OCI-LY1 (cell line): ENCODE measurements around the gene MAPK10.

Experiments used
- H2AFZ ChIP-seq: fragments of 200-600 bp; sonication (generic), shearing (Covaris generic); 2 replicates; pipeline ENCODE4 v1.6.0; 2014; ENCODE audit warnings: antibody characterized with exemption, mild to moderate bottlenecking, low read length
- H3F3A ChIP-seq: fragments of 200-600 bp; sonication (generic), shearing (Covaris generic); 2 replicates; pipeline ENCODE4 v1.6.0; 2014; ENCODE audit warnings: mild to moderate bottlenecking, antibody characterized with exemption, low read length, moderate library complexity; ENCODE audit not compliant: insufficient read depth
- H3K27ac ChIP-seq: fragments of 200-600 bp; sonication (generic); 2 replicates; pipeline ENCODE4 v1.5.1; 2014; ENCODE audit warnings: low read length, mixed run types, mild to moderate bottlenecking, low read depth; ENCODE audit not compliant: poor library complexity, severe bottlenecking
- H3K27me3 ChIP-seq: fragments of 200-600 bp; sonication (generic); 2 replicates; pipeline ENCODE4 v1.6.0; 2014; ENCODE audit warnings: antibody characterized with exemption, mild to moderate bottlenecking, low read length, moderate library complexity; ENCODE audit not compliant: insufficient read depth
- H3K36me3 ChIP-seq: fragments of 200-600 bp; sonication (generic); 2 replicates; pipeline ENCODE4 v1.6.1; 2014; ENCODE audit warnings: mild to moderate bottlenecking, antibody characterized with exemption, low read length, moderate library complexity, mixed read lengths; ENCODE audit not compliant: insufficient read depth
- H3K4me1 ChIP-seq: fragments of 200-600 bp; sonication (generic); 2 replicates; pipeline ENCODE4 v1.5.1; 2014; ENCODE audit warnings: mild to moderate bottlenecking, low read length, moderate library complexity; ENCODE audit not compliant: insufficient read depth, severe bottlenecking
- H3K4me2 ChIP-seq: fragments of 200-600 bp; sonication (generic), shearing (Covaris generic); 2 replicates; pipeline ENCODE4 v1.6.1; 2014; ENCODE audit warnings: low read length
- H3K4me3 ChIP-seq: fragments of 200-600 bp; sonication (generic); 2 replicates; pipeline ENCODE4 v1.5.1; 2014; ENCODE audit warnings: low read length, low read depth, mild to moderate bottlenecking, mixed read lengths; ENCODE audit not compliant: poor library complexity, severe bottlenecking
- H3K79me2 ChIP-seq: fragments of 200-600 bp; shearing (Covaris generic); 2 replicates; pipeline ENCODE4 v1.6.1; 2016; ENCODE audit warnings: mixed run types, low read length, mixed read lengths; ENCODE audit not compliant: insufficient read depth
- H3K9ac ChIP-seq: fragments of 200-600 bp; sonication (generic), shearing (Covaris generic); 2 replicates; pipeline ENCODE4 v1.6.1; 2014; ENCODE audit warnings: mild to moderate bottlenecking, low read length, mixed read lengths
- H3K9me2 ChIP-seq: fragments of 200-600 bp; sonication (generic), shearing (Covaris generic); 2 replicates; pipeline ENCODE4 v1.6.1; 2014; ENCODE audit warnings: low read depth, mild to moderate bottlenecking, low read length, mixed read lengths
- H3K9me3 ChIP-seq: fragments of 200-600 bp; shearing (Covaris generic); 2 replicates; pipeline ENCODE4 v1.6.1; 2014; ENCODE audit warnings: low read length, mixed read lengths
- H4K20me1 ChIP-seq: fragments of 200-600 bp; sonication (generic), shearing (Covaris generic); 2 replicates; pipeline ENCODE4 v1.6.0; 2016; ENCODE audit warnings: mild to moderate bottlenecking, low read length; ENCODE audit not compliant: insufficient read depth
- EZH2 ChIP-seq: fragments of 200-600 bp; sonication (generic), shearing (Covaris generic); IDR thresholded peaks from 2 replicates; pipeline ENCODE4 v1.8.0; 2017; ENCODE audit warnings: borderline replicate concordance, mixed run types, mild to moderate bottlenecking, antibody characterized with exemption, low read length, moderate library complexity, mixed read lengths
- TF ChIP-seq, protein P1 (sequence below): fragments of 200-600 bp; sonication (generic), shearing (Covaris generic); IDR thresholded peaks from 2 replicates; pipeline ENCODE4 v1.5.1; 2017; ENCODE audit warnings: mild to moderate bottlenecking, antibody characterized with exemption, low read length, moderate library complexity, mixed read lengths

Gene MAPK10

GRCh38 chr4:86376850-86377249, 17.0 kb upstream of the MAPK10 start:
- no peak for TF ChIP-seq EZH2
- TF ChIP-seq, protein P1, sequence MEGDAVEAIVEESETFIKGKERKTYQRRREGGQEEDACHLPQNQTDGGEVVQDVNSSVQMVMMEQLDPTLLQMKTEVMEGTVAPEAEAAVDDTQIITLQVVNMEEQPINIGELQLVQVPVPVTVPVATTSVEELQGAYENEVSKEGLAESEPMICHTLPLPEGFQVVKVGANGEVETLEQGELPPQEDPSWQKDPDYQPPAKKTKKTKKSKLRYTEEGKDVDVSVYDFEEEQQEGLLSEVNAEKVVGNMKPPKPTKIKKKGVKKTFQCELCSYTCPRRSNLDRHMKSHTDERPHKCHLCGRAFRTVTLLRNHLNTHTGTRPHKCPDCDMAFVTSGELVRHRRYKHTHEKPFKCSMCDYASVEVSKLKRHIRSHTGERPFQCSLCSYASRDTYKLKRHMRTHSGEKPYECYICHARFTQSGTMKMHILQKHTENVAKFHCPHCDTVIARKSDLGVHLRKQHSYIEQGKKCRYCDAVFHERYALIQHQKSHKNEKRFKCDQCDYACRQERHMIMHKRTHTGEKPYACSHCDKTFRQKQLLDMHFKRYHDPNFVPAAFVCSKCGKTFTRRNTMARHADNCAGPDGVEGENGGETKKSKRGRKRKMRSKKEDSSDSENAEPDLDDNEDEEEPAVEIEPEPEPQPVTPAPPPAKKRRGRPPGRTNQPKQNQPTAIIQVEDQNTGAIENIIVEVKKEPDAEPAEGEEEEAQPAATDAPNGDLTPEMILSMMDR: no peak
- H3K9me2 ChIP-seq: no peaks in the 10 kb centered on the region
- H3K4me3 ChIP-seq: no peak overlapping the region
- no peaks in the 10 kb centered on the region for H4K20me1 ChIP-seq
- H2AFZ ChIP-seq: no peak overlapping the region
- no peak overlapping the region for H3K27ac ChIP-seq
- no peak overlapping the region for H3K4me2 ChIP-seq
- no peaks in the 10 kb centered on the region for H3K27me3 ChIP-seq
- no peaks in the 10 kb centered on the region for H3K9me3 ChIP-seq
- H3F3A ChIP-seq: no peaks in the 10 kb centered on the region
- H3K36me3 ChIP-seq: no peaks in the 10 kb centered on the region
- H3K79me2 ChIP-seq: no peaks in the 10 kb centered on the region
- peaks cover 3% of the 10 kb centered on the region for H3K4me1 ChIP-seq
- no peak overlapping the region for H3K9ac ChIP-seq

- H3K9ac ChIP-seq: no peak overlapping the region
Measured at GRCh38 chr4:86368433-86368832, 8.6 kb upstream of the MAPK10 start.

GRCh38 chr4:86367577-86367976, 7.7 kb upstream of the MAPK10 start:
- Histone ChIP-seq H3K9me2 (no peaks in the 10 kb centered on the region), H3K36me3 (no peaks in the 10 kb centered on the region), H3F3A (no peaks in the 10 kb centered on the region), H3K4me3 (no peak overlapping the region), H3K9ac (no peak overlapping the region), H3K27ac (no peak overlapping the region), H3K79me2 (no peaks in the 10 kb centered on the region), H3K4me1 (no peaks in the 10 kb centered on the region), H2AFZ (no peak overlapping the region), H3K9me3 (no peaks in the 10 kb centered on the region), H3K27me3 (no peaks in the 10 kb centered on the region), H4K20me1 (no peaks in the 10 kb centered on the region), H3K4me2 (no peak overlapping the region)
- no peak for TF ChIP-seq EZH2
- TF ChIP-seq, protein P1: no peak

More at GRCh38 chr4:86368433-86368832, 8.6 kb upstream of the MAPK10 start:
- Histone ChIP-seq H3K27ac (no peak overlapping the region), H3K4me2 (no peak overlapping the region), H3K9me2 (no peaks in the 10 kb centered on the region), H2AFZ (no peak overlapping the region), H3F3A (no peaks in the 10 kb centered on the region), H3K9me3 (no peaks in the 10 kb centered on the region), H3K4me1 (no peaks in the 10 kb centered on the region), H3K79me2 (no peaks in the 10 kb centered on the region), H3K36me3 (no peaks in the 10 kb centered on the region), H4K20me1 (no peaks in the 10 kb centered on the region), H3K4me3 (no peak overlapping the region), H3K27me3 (no peaks in the 10 kb centered on the region)
- TF ChIP-seq EZH2: no peak
- TF ChIP-seq, protein P1: no peak
